Cardiac septum (tissue), 1 donor: ENCODE data around the gene ERBB4. TPM values are rescaled to one million over a fixed set of nuclear protein-coding genes. Genes with fewer than 3 reads are reported as not detected.

Experiments used
- DNase-seq: peaks from one replicate; pipeline ENCODE4 v3.0.0-alpha.2; 2020; ENCODE audit warnings: low spot score
- intact Hi-C: fragments of 100-400 bp; cut with DNase I; formaldehyde crosslinking; loops from one replicate; pipeline ENCODE4 v1.14.0; 2022
- total RNA-seq: library from RNA; stranded (reverse); fragmentation: NEBNext Ultra II Directional; extraction: Animal tissue kit (Norgen Biotek cat#: 25700); gene quantifications from one replicate; pipeline ENCODE4 v1.2.1, GENCODE V29; 2021
- donor health status: DM: no; HTN: no; CAD: no.

The ERBB4 gene
- total RNA-seq, 1 donor from 2014 or later, result 13.8 TPM

DNA sequence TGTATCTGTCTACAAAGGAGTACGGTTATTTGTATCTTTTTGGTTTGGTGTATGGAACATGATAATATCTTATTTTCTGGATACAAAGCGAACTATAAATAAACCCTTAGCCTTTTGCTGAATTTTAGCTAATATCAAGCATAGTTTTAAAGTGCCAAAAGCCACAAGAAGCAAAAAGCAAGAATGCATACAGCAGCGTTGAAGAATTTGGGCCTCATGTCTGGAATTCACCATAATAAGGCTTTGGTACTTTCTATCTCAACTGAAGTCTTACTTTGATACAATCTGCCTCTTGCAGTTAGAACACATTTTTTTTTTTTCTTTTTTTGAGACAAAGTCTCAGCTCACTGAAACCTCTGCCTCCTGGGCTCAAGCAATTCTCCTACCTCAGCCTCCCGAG, 151.5 kb downstream of the ERBB4 start:
- DNase-seq, result no peak
- intact Hi-C loops, result no loop called here

DNA sequence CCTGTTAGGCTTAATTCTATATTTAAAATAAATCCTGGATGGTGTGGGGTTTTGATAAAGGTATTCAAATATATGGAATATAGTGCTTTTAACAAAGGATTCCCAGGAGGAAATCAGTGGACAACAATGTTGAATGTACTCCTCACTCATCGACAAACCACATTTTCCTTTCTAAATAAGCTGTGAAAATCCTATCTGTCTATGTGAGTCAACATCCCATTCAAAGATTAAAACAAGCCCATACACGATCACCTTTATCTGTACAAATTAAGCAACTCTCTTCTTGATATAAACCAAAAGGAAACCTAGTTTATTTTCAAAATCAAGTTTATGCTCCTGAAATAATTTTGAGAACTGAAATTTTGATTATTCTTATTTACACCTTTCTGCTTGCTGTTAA, 153.4 kb downstream of the ERBB4 start:
- no peak for DNase-seq
- intact Hi-C loops, result no loop called here

DNA sequence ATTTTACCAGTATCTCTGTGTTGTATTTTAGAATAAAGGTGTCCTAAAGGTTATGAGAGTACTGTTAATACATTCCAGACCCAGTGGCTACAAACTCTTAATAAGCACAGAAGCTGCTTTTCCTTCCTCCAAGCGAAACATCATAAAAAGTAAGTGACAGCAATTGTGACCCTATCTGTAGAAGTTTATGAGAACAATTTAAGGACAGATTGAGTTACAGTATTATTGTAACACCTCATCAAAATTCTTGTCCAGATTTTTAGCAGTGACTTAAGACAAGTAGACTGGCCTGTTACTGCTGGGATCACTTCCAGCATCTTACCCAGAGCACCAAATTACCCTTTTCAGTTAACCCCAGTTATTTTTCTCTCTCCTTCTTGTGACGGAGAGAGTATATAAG, 154.6 kb downstream of the ERBB4 start:
- intact Hi-C loops, result no loop called here
- no peak for DNase-seq

DNA sequence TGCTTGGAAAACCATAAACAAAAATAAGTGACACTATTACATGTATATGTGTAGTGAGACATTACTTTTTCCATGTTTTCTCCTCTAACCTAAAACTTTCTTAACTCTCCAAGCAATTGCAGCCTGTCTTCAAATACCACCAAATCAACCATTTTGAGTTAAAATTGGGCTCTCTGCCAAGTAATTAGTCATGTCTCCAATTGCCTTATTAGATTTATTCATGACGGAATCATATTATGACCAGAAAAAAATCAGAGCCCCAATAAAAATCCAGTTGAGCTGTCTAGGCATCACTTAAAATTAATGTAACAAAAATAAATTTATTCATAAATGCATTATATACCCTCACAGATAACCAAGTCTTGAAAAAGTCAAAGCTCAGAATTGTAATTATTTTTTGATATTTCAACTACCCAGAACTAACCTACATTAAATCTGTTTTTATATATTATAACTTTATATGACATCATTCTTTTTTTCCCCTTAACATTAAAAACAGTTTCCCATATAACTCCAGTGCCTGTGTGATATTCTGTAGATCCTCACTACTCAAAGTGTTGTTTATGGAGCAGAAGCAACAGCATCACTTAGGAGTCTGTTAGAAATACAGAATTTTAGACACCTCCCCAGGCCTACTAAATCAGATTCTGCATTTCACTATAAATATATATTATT, 157.0 kb downstream of the ERBB4 start:
- no peak for DNase-seq
- intact Hi-C loops, result no loop called here

- intact Hi-C loops, result no loop called here
Observed at GRCh38 chr2:212379103-212379502, 159.5 kb downstream of the ERBB4 start.

GRCh38 chr2:212367431-212367830, 171.2 kb downstream of the ERBB4 start:
- no peak for DNase-seq
- intact Hi-C loops, result loop anchor here (10.0 kb wide), 1 partner anchor 167 kb away; the partner anchor contains the start of gene ERBB4

More at GRCh38 chr2:212379103-212379502, 159.5 kb downstream of the ERBB4 start:
- no peak for DNase-seq

DNA sequence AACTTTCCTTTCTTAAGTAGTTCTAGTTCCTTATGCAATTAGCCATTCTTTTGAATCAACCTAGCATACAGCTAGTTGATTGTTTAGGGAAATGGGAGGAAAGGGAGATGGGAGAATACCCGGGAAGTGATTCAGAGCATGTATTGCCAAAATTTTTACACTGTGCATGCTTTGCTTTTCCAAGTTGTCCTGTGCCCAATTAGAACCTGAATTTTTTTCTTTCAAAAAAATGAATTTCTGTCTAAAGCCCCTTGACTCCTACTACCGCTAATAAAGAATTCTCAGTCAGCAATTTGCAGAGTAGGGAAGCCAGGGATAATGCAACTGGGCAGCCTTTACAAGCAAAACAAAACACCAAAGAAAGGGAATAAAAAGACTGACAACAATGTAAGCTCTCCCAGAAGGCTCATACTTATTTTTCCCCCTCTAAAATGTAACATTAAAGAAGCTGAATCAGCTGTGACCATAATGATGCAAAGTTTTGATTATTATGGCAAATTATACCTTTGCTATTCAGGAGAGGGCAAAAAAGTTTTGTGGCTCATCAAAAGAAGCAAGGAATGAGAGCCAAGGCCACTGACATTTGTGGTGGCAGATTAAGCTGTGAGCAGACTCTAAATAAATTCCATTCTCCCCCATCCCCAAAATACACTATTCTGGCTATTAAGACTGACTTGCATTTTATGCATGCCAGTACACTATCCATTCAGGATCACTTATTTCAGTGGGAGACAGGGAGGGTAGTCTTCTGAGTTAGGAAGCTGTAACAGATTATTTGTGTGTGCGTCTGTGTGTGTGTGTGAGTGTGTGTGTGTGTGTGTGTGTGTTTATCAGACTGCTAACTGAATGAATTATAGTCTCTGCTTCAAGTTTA, 174.3 kb downstream of the ERBB4 start:
- DNase-seq, result no peak
- intact Hi-C loops, result loop anchor here (10.0 kb wide), 1 partner anchor 170 kb away; the partner anchor contains the start of gene ERBB4

GRCh38 chr2:212361174-212361756, 177.3 kb downstream of the ERBB4 start:
- intact Hi-C loops, result loop anchor here (10.0 kb wide), 1 partner anchor 174 kb away; the partner anchor contains the start of gene ERBB4
- DNase-seq, result no peak

GRCh38 chr2:212360068-212360460, 178.5 kb downstream of the ERBB4 start:
- intact Hi-C loops, result loop anchor here (10.0 kb wide), 1 partner anchor 175 kb away; the partner anchor contains the start of gene ERBB4
- no peak for DNase-seq

DNA sequence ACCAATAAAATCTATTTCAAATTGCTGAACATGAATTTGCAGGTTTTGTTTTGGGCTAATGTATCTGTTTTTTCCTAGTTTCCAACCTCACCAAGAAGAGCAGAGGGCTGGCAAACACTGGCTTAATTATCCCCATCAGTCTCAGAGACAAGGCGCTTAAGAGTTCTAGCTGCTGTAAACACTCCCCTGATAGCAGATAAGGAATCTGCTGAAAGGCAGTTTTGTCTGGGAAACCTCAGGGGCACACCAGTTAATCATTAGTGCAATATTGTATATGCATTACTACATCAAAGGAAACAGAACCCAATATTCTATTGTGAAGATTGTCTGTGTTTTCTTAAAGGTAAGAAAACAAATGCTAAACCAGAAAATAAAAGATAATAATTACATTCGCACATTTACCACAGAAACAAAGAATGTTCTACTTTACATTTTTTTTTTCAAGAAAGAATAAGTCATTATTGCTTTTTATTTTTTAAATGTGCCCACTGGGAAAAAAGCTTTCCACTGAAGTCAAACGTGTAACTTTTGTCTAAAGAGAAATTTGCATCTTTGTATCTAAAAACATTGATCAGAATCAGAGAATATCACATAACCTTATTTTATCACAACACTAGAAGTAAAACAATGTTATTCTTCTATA, 179.1 kb downstream of the ERBB4 start:
- intact Hi-C loops, result loop anchor here (10.0 kb wide), 1 partner anchor 175 kb away; the partner anchor contains the start of gene ERBB4
- DNase-seq, result no peak

GRCh38 chr2:212357606-212358005, 181.0 kb downstream of the ERBB4 start:
- intact Hi-C loops, result no loop called here
- DNase-seq, result no peak

DNA sequence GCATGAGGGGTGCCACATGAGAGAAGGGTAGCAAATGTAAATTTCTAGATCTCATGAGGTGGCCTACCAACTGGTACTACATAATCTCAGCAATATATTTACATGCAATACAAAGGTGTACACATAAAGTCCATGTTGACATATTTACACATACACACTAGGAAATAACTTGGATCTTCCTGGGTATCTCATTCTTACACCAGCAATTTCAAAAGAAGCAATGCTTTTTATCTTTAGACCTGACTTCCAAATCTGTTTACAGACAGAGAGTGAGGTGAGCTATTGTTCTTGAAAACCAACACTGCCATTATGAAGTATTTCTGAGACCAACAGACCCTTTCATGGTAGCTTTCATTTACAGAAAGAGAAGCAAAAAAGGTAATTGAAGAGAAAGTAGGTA, 184.2 kb downstream of the ERBB4 start:
- no peak for DNase-seq
- intact Hi-C loops, result no loop called here

GRCh38 chr2:212348501-212348900, 190.1 kb downstream of the ERBB4 start:
- intact Hi-C loops, result no loop called here
- no peak for DNase-seq

- intact Hi-C loops, result no loop called here
Observed at GRCh38 chr2:212346865-212347264, 191.7 kb downstream of the ERBB4 start.

DNA sequence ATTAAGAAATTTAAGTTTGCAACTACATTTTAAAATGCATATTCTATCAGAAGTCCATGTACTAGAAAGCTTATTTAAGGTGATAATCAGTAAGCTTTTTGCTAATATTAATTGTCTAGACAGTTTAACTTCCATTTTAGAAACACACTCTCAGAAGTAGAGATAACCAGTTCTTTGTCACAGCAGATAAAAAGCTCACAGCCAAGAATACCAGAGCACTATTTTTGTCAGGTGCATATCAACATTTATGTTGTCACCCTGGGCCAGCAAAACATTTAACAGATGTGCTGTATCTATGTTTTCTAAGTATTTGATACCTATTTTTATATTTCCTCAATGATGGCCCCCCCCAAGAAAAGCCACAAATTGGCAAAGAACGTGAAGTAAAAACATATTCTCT, 192.6 kb downstream of the ERBB4 start:
- no peak for DNase-seq
- intact Hi-C loops, result no loop called here

More at GRCh38 chr2:212346865-212347264, 191.7 kb downstream of the ERBB4 start:
- no peak for DNase-seq

DNA sequence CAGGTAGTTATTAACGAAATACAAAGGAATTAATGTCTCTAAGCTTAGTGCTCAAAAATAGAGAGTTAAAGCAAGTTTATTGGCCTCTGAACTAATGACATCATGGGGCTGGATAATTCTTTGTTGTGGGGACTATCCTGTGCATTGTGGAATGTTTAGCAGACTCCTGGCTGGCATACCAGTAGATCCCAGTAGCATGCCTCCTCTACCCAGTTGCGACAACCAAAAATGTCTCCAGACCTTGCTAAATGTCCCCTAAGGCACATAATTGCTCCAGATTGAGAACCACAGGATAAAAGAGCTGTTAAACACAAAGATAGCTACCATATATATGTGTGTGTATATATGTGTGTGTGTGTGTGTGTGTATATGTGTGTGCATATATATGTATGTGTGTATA, 194.5 kb downstream of the ERBB4 start:
- DNase-seq, result no peak
- intact Hi-C loops, result no loop called here

DNA sequence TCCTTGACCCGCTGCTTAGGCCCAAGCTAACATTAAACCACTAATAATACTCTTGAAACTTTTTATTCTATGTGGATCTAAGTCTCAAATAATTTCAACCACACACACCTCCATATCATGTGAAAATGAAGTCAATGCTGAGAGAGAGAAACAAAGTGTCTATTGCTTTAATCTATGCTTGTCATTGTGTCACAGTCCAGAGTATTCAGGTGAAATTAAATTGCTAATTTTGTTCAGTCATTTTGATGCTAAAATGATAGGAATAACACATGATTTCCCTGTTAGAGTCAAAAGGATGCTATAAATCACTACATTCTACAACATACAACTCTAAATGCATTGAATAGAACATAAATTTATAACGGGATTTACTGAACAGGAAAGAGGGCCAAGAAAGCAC, 195.4 kb downstream of the ERBB4 start:
- no peak for DNase-seq
- intact Hi-C loops, result no loop called here

- DNase-seq, result no peak
- intact Hi-C loops, result no loop called here
Observed at GRCh38 chr2:212337486-212338343, 200.9 kb downstream of the ERBB4 start.

DNA sequence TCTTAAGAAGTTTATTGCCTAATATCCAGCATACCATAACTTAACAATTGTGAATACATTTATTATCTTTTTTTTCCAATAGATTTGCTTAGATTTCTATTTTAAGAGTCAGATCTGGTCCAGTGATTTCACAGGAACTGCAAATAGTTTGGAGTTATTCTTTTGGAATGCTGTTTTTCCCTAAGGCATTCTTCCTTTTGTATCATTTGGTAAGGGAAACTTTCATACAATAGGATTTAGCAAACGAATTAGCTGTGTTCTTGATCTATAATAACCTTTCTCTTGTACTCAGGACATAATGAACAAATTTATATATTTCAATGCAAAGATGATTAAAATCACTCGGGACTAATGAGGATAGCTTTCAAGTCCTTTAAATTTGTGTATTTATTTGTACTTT, 201.6 kb downstream of the ERBB4 start:
- no peak for DNase-seq
- intact Hi-C loops, result no loop called here
